Nephron progenitor cell (in vitro differentiated cells): ENCODE data around the gene ZFP62.
A peak's percentile ranks its signal among the peaks of the same experiment; 100 is the strongest.

Source experiments
- DNase-seq: peaks from one replicate; pipeline ENCODE4 v3.0.0; 2021
- H3K27ac Mint-ChIP-seq: 2 replicates; pipeline ENCODE4 v1.8.0; 2021; ENCODE audit warnings: mild to moderate bottlenecking, moderate library complexity, mixed read lengths
- H3K27me3 Mint-ChIP-seq: 2 replicates; pipeline ENCODE4 v1.8.0; 2021; ENCODE audit warnings: mild to moderate bottlenecking, low read depth, mixed read lengths; ENCODE audit not compliant: poor library complexity
- H3K36me3 Mint-ChIP-seq: 2 replicates; pipeline ENCODE4 v1.8.0; 2021; ENCODE audit warnings: low read depth, mixed read lengths
- H3K4me1 Mint-ChIP-seq: 2 replicates; pipeline ENCODE4 v1.8.0; 2021; ENCODE audit warnings: mixed read lengths
- H3K4me3 Mint-ChIP-seq: 2 replicates; pipeline ENCODE4 v1.8.0; 2021; ENCODE audit warnings: mild to moderate bottlenecking, moderate library complexity, mixed read lengths
- H3K9me3 Mint-ChIP-seq: 2 replicates; pipeline ENCODE4 v1.8.0; 2021; ENCODE audit warnings: mild to moderate bottlenecking, moderate library complexity, mixed read lengths
- CTCF ChIP-seq: fragments of 200-600 bp; sonication (generic); IDR thresholded peaks from 2 replicates; pipeline ENCODE4 v1.5.0; 2021; ENCODE audit warnings: antibody characterized with exemption

The ZFP62 gene

GRCh38 chr5:180869587-180869986, 8.5 kb upstream of the ZFP62 start:
- TF ChIP-seq CTCF, result no peak
- H3K27me3 Mint-ChIP-seq, result peaks cover 26% of the 10 kb centered on the region
- no peaks in the 10 kb centered on the region for H3K36me3 Mint-ChIP-seq
- peaks cover 12% of the 10 kb centered on the region for H3K4me1 Mint-ChIP-seq
- DNase-seq, result no peak
- H3K4me3 Mint-ChIP-seq, result no peak overlapping the region
- no peak overlapping the region for H3K27ac Mint-ChIP-seq
- no peaks in the 10 kb centered on the region for H3K9me3 Mint-ChIP-seq

GRCh38 chr5:180868960-180869359, 7.9 kb upstream of the ZFP62 start:
- Mint-ChIP-seq H3K4me3 (no peak overlapping the region), H3K9me3 (no peaks in the 10 kb centered on the region), H3K4me1 (peaks cover 10% of the 10 kb centered on the region), H3K27ac (no peak overlapping the region), H3K36me3 (no peaks in the 10 kb centered on the region), H3K27me3 (peaks cover 26% of the 10 kb centered on the region)
- DNase-seq, result peak; percentile 91
- peak; percentile 78 for TF ChIP-seq CTCF

GRCh38 chr5:180866985-180867384, 5.9 kb upstream of the ZFP62 start:
- H3K36me3 Mint-ChIP-seq, result no peaks in the 10 kb centered on the region
- H3K9me3 Mint-ChIP-seq, result no peaks in the 10 kb centered on the region
- H3K4me1 Mint-ChIP-seq, result peaks cover 4% of the 10 kb centered on the region
- TF ChIP-seq CTCF, result no peak
- DNase-seq, result no peak
- no peak overlapping the region for H3K4me3 Mint-ChIP-seq
- no peak overlapping the region for H3K27ac Mint-ChIP-seq
- peaks cover 26% of the 10 kb centered on the region for H3K27me3 Mint-ChIP-seq

GRCh38 chr5:180865981-180866695, 5.1 kb upstream of the ZFP62 start:
- Mint-ChIP-seq H3K9me3 (no peaks in the 10 kb centered on the region), H3K36me3 (no peaks in the 10 kb centered on the region), H3K4me3 (no peak overlapping the region), H3K27ac (no peak overlapping the region), H3K27me3 (peaks cover 26% of the 10 kb centered on the region), H3K4me1 (peaks cover 4% of the 10 kb centered on the region)
- no peak for TF ChIP-seq CTCF
- no peak for DNase-seq

- no peak for DNase-seq
- H3K4me3 Mint-ChIP-seq, result peak overlapping the region; percentile 66
- peaks cover 15% of the 10 kb centered on the region for H3K9me3 Mint-ChIP-seq
- peaks cover 18% of the 10 kb centered on the region for H3K4me1 Mint-ChIP-seq
- H3K27me3 Mint-ChIP-seq, result peaks cover 22% of the 10 kb centered on the region
- peak overlapping the region; percentile 57 for H3K27ac Mint-ChIP-seq
- H3K36me3 Mint-ChIP-seq, result peaks cover 19% of the 10 kb centered on the region
- TF ChIP-seq CTCF, result no peak
These were observed 1.6 kb upstream of the ZFP62 start for GRCh38 chr5:180862645-180863044.

GRCh38 chr5:180860273-180860886, 696 bp downstream of the ZFP62 start:
- Mint-ChIP-seq H3K27ac (peak overlapping the region; percentile 87), H3K36me3 (peaks cover 42% of the 10 kb centered on the region), H3K4me1 (peaks cover 24% of the 10 kb centered on the region), H3K4me3 (peak overlapping the region; percentile 95), H3K27me3 (peaks cover 9% of the 10 kb centered on the region), H3K9me3 (peaks cover 38% of the 10 kb centered on the region)
- DNase-seq, result no peak
- no peak for TF ChIP-seq CTCF
